GM18861 (cell line): ENCODE results near the gene HES5.

Experiments used
- ATAC-seq: cut with Tn5 transposase; IDR thresholded peaks from one replicate; pipeline ENCODE4 v1.9.1; 2021; ENCODE audit not compliant: unreplicated experiment

The HES5 gene

GRCh38 chr1:2547210-2548067 lies 17.4 kb upstream of the HES5 start:
- ATAC-seq: no peak

- ATAC-seq: peak; percentile 21
Observed at GRCh38 chr1:2546515-2547209, 16.6 kb upstream of the HES5 start.

DNA sequence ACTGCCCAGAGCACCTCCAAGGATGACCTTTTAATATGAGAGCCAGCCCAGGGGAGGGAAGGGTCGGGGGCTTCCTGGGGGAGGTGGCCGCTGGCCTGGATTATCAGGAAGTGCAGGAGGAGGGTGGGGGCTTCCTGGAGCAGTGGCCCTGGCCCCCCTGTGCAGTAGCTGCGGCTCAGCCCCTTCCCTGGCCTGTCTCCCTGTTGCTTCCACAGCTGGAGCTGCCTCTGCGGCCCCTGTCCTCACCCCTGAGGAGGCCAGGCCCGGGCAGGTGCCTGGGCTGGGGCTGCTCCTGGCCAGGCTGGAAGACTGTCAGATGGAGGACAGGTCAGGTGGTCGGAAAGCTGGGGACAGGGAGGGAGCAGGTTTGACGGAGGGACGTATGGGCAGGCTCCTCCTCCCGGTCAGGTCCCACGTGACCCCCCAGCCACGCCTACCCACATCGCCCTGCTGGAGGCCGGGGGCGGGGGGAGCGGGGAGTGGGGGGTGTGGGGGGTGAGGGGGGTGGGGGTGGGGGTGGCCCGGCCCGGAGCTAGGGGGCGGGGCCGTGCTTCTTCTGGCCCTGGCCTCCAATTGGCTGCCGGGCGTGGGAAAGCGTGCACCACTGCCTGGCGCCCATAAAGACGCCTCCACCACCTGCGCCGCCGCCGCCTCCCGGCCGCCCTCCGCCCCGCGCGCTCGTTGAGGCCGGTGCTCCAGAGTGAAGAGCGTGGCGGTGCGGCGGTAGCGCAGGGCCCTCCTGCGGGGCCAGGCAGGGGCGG lies 15.9 kb upstream of the HES5 start:
- peak; percentile 18 for ATAC-seq

GRCh38 chr1:2544875-2545640 lies 15.0 kb upstream of the HES5 start:
- ATAC-seq: no peak

DNA sequence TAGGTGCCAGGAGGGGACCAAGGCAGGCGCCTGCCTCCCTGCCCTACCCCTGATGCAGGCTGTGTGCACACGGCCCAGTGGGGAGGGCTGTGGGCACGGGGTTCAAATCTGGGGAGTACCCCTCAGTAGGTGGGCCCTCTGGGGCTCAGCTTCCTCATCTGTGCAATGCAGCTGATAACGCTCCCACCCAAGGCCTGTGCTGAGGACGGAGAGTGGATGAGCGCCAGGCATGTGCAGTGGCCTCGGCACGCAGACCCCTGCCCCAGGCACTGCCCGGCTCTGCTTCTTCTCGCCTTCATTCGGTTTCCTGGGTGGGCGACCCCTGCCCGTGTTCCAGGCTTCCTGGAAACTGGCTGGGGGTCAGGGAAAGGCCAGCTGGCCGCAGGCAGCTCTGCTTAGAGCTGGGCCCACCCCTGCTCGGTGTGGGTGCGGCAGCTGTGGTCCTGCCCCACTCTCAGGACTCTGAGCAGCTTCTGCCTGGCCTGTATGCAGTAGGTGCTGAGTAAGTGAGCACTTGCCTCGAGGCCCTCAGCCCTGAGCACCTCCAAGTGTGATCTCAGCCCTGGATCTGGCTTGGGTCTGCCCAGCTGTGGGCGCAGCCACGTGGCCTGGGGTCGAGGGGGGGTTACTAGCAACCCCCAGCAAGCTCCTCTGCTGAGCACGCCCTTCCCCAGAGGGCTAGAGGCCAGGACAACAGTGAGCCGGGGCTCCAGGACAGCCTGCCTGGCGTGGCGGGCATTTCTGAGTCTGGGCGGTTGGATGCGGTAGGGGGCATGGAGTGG lies 14.2 kb upstream of the HES5 start:
- no peak for ATAC-seq

DNA sequence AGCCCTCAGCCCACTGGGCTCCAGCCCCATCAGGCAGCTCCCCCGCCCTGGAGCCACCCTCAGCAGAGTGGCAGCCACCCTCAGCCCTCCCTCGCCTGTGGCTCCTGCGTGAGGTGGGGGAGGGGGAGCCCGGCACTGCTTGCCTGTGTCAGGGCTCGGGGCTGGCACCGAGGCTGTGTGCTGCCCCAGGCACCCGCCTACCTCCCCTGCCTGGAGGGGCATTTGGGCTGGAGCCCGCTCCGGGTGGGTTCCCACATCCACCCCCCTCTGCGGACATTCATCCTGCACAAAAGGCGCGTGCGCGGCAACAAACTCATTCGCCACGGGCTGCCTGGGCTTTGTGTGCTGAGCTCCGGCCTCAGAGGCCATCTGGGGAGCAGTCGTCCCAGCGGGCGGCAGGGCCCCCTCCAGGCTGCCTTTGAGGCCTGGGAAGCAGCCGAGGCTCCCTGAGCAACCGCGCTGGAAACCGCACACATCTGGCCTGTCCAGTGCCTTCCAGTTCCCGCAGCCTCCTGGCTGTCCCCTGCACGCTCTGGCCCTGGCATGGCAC lies 13.6 kb upstream of the HES5 start:
- ATAC-seq: no peak

DNA sequence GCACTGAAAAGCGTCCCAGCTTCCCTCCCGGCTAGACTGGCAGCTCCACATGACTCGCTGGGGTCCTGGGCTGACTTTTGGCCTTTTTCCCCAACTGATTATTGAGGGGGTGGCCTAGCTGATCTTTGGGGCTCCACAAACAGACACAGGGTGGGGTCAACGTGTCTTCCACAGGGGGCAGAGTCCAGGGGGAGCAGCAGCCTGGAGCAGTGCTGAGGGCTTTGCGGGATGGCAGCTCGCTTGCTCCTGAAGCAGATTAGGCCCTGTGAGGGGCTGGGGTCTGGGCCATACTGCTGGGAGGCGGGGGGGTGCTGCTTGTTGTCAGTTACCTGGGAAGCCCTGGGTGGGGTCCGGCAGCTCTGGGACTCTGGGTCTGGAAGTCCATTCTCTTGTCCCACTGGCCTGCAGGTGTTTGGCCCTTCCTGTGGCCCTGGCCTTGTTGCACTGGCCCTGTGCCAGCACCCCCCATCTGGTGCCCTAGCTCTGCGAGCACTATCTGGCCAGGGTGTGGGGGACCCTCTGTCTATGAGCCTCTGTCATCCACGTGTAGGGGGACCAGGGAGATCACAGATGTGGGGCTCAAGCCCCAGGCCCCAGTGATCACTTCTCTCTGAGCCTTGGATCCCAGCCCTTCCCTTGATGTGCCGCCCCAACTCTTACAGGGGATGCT lies 12.3 kb upstream of the HES5 start:
- ATAC-seq: no peak

GRCh38 chr1:2541619-2542245 lies 11.7 kb upstream of the HES5 start:
- ATAC-seq: no peak

GRCh38 chr1:2540816-2541492 lies 10.9 kb upstream of the HES5 start:
- no peak for ATAC-seq

GRCh38 chr1:2539312-2539907 lies 9.3 kb upstream of the HES5 start:
- ATAC-seq: no peak

GRCh38 chr1:2538872-2539271 lies 8.8 kb upstream of the HES5 start:
- ATAC-seq: no peak

DNA sequence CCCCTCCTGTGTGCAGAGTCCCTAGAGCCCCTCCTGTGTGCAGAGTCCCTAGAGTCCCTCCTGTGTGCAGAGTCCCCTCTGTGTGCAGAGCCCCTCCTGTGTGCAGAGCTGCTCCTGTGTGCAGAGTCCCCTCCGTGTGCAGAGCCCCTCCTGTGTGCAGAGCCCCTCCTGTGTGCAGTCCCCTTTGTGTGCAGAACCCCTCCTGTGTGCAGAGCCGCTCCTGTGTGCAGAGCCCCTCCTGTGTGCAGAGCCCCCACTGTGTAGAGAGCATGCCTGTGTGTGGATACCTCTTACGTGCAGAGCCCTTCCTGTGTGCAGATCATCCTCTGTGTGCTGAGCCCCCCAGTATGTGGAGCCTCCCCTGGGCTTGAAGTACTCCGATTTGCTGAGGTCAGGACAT lies 8.3 kb upstream of the HES5 start:
- ATAC-seq: no peak

DNA sequence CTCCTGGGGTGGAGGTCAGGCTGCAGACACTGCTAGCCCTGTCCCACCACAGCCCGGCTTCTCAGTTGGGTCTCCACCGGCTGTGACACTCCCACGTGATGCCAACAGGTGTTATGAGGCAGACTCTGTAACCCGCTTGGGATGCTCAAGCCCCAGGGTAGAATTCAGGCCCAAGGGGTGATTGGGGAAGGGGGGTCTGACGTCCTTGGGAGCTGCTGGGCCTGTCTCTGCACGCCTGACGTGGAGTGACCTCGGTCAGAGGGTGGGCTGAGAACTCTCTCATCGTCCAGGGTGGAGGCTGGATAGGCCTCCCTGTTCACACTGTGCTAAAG lies 7.7 kb upstream of the HES5 start:
- ATAC-seq: no peak

- ATAC-seq: no peak
Observed at GRCh38 chr1:2535981-2536380, 5.9 kb upstream of the HES5 start.

DNA sequence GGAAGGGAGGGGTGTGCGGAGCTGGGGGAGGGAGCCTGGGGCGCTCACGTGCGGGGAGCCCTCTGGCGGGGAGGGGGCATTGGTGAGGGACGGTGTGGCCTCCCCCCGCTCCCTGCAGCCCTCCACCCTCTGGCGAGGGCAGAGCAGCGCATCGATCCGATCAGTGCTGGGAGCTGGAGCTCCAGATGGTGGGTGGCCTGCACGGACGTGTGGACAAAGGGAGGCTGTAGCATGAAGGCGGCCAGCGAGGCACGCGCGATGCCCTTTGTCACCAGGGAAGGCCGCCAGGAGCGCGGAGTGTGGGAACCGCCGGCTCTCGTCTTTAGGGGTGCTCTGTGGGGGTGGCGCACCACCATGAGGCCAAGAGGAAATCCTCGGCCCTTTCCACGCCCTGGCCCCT lies 5.4 kb upstream of the HES5 start:
- no peak for ATAC-seq

GRCh38 chr1:2534687-2535441 lies 4.8 kb upstream of the HES5 start:
- no peak for ATAC-seq

- ATAC-seq: no peak
Observed at GRCh38 chr1:2534315-2534686, 4.2 kb upstream of the HES5 start.
